Globus pallidus (tissue), 1 donor: ENCODE results near the gene UGP2.

ENCODE experiments used
- DNase-seq: peaks from one replicate; pipeline ENCODE4 v3.0.0-alpha.2; 2015; ENCODE audit warnings: low spot score

Gene UGP2

GRCh38 chr2:63865159-63865799, 23.6 kb downstream of the UGP2 start:
- no peak for DNase-seq

- no peak for DNase-seq
These were observed 24.5 kb downstream of the UGP2 start for GRCh38 chr2:63866009-63866709.

- DNase-seq = no peak
These were observed 29.0 kb downstream of the UGP2 start for GRCh38 chr2:63870679-63871078.

- DNase-seq = no peak
These were observed 30.2 kb downstream of the UGP2 start for GRCh38 chr2:63871864-63872263.

- no peak for DNase-seq
These were observed 31.1 kb downstream of the UGP2 start for GRCh38 chr2:63872571-63873328.

GRCh38 chr2:63874204-63875130, 32.8 kb downstream of the UGP2 start:
- no peak for DNase-seq

GRCh38 chr2:63875131-63875527, 33.4 kb downstream of the UGP2 start:
- no peak for DNase-seq

GRCh38 chr2:63875559-63876245, 34.0 kb downstream of the UGP2 start:
- no peak for DNase-seq

GRCh38 chr2:63876311-63876710, 34.6 kb downstream of the UGP2 start:
- no peak for DNase-seq

- DNase-seq = no peak
These were observed 36.8 kb downstream of the UGP2 start for GRCh38 chr2:63878486-63878885.

GRCh38 chr2:63879876-63880433, 38.3 kb downstream of the UGP2 start:
- no peak for DNase-seq

- DNase-seq = no peak
These were observed 38.9 kb downstream of the UGP2 start for GRCh38 chr2:63880625-63881024.

- no peak for DNase-seq
These were observed 39.5 kb downstream of the UGP2 start for GRCh38 chr2:63881205-63881604.

- DNase-seq = no peak
These were observed 40.9 kb downstream of the UGP2 start for GRCh38 chr2:63882395-63883105.

GRCh38 chr2:63886445-63886844, 44.7 kb downstream of the UGP2 start:
- no peak for DNase-seq

GRCh38 chr2:63888053-63888452, 46.4 kb downstream of the UGP2 start:
- no peak for DNase-seq

- peak; percentile 57 for DNase-seq
These were observed 47.0 kb downstream of the UGP2 start for GRCh38 chr2:63888490-63889402.

- no peak for DNase-seq
These were observed 49.0 kb downstream of the UGP2 start for GRCh38 chr2:63890678-63891077.

- peak; percentile 51 for DNase-seq
These were observed 49.9 kb downstream of the UGP2 start for GRCh38 chr2:63891488-63892030.
